Measurements from ENCODE around the gene NET1. TPM values are rescaled to one million over a fixed set of nuclear protein-coding genes. Genes with fewer than 3 reads are reported as not detected.

Gene NET1, protein sequence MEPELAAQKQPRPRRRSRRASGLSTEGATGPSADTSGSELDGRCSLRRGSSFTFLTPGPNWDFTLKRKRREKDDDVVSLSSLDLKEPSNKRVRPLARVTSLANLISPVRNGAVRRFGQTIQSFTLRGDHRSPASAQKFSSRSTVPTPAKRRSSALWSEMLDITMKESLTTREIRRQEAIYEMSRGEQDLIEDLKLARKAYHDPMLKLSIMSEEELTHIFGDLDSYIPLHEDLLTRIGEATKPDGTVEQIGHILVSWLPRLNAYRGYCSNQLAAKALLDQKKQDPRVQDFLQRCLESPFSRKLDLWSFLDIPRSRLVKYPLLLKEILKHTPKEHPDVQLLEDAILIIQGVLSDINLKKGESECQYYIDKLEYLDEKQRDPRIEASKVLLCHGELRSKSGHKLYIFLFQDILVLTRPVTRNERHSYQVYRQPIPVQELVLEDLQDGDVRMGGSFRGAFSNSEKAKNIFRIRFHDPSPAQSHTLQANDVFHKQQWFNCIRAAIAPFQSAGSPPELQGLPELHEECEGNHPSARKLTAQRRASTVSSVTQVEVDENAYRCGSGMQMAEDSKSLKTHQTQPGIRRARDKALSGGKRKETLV
- total RNA-seq (40.2 and 46.3 TPM in 2 replicates), polyA plus RNA-seq (12.3 and 14.4 TPM in 2 replicates), polyA minus RNA-seq (41.6 and 46.4 TPM in 2 replicates), Bru-seq, nascent RNA (percentile 89 among the genes with signal in this experiment), BruChase-seq, experiment 1, labeled RNA remaining after a 6-hour chase (percentile 73 among the genes with signal in this experiment), BruChase-seq, experiment 2, labeled RNA remaining after a 2-hour chase (percentile 79 among the genes with signal in this experiment)
- polyA plus RNA-seq (2011; cell fraction: cytosol; rRNA removed), result 22.5 and 27.9 TPM in 2 replicates
- 20.1 and 20.3 TPM in 2 replicates for polyA plus RNA-seq (2011; cell fraction: nucleus; rRNA removed)
- polyA plus RNA-seq (2012), result 37.5 and 40.5 TPM in 2 replicates
- polyA minus RNA-seq (2011; cell fraction: cytosol; rRNA and poly(A)+ RNA removed), result 38.1 TPM
- polyA minus RNA-seq (2011; cell fraction: nucleus; rRNA and poly(A)+ RNA removed), result 40.1 and 44.4 TPM in 2 replicates
- long read RNA-seq, transcript NET1-202 (10 exons, 3,253 nt), result major isoform, 16 of 49 reads
- long read RNA-seq, transcript NET1-201 (12 exons, 3,402 nt), result minor isoform, 15 of 49 reads
- long read RNA-seq, partial matches to known transcripts, result 18 of 49 reads
- long read RNA-seq, other reads (novel, unspliced or antisense), result 0 of 49 reads

- ChIA-PET POLR2A (no interaction called here), CTCF (interaction anchor here (1.3 to 1.7 kb wide), 4 partner anchors 12 to 211 kb away, joined by 3 to 9 read pairs (median 4); no protein-coding TSS in a partner anchor)
- peak within 1 kb of the TSS; percentile 76 to 89 (median 79) for H3K4me3 ChIP-seq (replicated peaks in 1 of 3; ENCODE audit: insufficient read depth in 1 of 3, low read depth in 1 of 3, low read length in 3 of 3)
Observed at GRCh38 chr10:5412277-5412941, at the start of gene NET1. Gene NET1 (plus strand): TSS chr10:5412557. CDS start chr10:5412693, 136 bp downstream.

More at GRCh38 chr10:5412277-5412941, at the start of gene NET1:
- FAIRE-seq (peak; percentile 86), DNase-seq (ENCODE audit: low read depth, low spot score) (peak; percentile 95)
- Histone ChIP-seq H2AFZ (ENCODE audit: low read depth, low read length) (peak within 1 kb of the TSS; percentile 100), H3K4me1 (ENCODE audit: control insufficient read depth, extremely low read depth, insufficient read depth, low read length) (peaks cover 11% of the 10 kb centered on the region), H3K79me2 (ENCODE audit: control insufficient read depth, insufficient read depth, low read length) (peaks cover 48% of the 10 kb centered on the region), H3K27me3 (ENCODE audit: control insufficient read depth in 2 of 2, insufficient read depth in 2 of 2, low read length in 2 of 2) (peaks cover 0 to 3% of the 10 kb centered on the region in 2 experiments), H3K9me3 (replicated peaks; ENCODE audit: control insufficient read depth, insufficient read depth, low read length) (no peaks in the 10 kb centered on the region), H3K4me2 (ENCODE audit: insufficient read depth, low read length) (peak within 1 kb of the TSS; percentile 82), H3K36me3 (ENCODE audit: control insufficient read depth in 2 of 2, extremely low read depth in 1 of 2, insufficient read depth in 2 of 2, low read length in 2 of 2) (no peaks in the 10 kb centered on the region), H3K9ac (replicated peaks; ENCODE audit: extremely low read depth, insufficient read depth, low read length) (peak within 1 kb of the TSS; percentile 83), H3K9me1 (replicated peaks; ENCODE audit: control insufficient read depth, extremely low read depth, insufficient read depth, low read length) (no peaks in the 10 kb centered on the region), H3K27ac (ENCODE audit: insufficient read depth, low read depth, low read length) (peak within 1 kb of the TSS; percentile 72), H4K20me1 (replicated peaks; ENCODE audit: control insufficient read depth, extremely low read depth, insufficient read depth, low read length) (no peaks in the 10 kb centered on the region)
- TF ChIP-seq, protein P1, sequence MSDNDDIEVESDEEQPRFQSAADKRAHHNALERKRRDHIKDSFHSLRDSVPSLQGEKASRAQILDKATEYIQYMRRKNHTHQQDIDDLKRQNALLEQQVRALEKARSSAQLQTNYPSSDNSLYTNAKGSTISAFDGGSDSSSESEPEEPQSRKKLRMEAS (IDR thresholded peaks at IDR 0.05; ENCODE audit: insufficient read depth, insufficient read length), result peak; percentile 43
- TF ChIP-seq GATA2 (IDR thresholded peaks at IDR 0.05; ENCODE audit: insufficient read depth, insufficient read length, low read depth, low read length), result no peak
- TF ChIP-seq FOS (IDR thresholded peaks at IDR 0.05; ENCODE audit: borderline replicate concordance, insufficient read depth, low read length), result no peak
- TF ChIP-seq CTCF (IDR thresholded peaks at IDR 0.05; ENCODE audit: extremely low read depth in 1 of 2, insufficient read depth in 1 of 2, low read depth in 1 of 2, low read length in 2 of 2), result no peak
- TF ChIP-seq POLR2A (IDR thresholded peaks at IDR 0.05; ENCODE audit: low read depth, low read length), result no peak
- TF ChIP-seq POLR2AphosphoS5 (IDR thresholded peaks at IDR 0.05; ENCODE audit: insufficient read depth, low read depth, low read length), result peak; percentile 51
- dilution Hi-C loops (cut with MboI; ENCODE audit: extremely low pct_ligation_motif_present, low sequenced_read_pairs), result no loop called here
- intact Hi-C loops (cut with micrococcal nuclease), result no loop called here
- BruUV-seq (replicated peaks), result no TSS peak
